Glomerular visceral epithelial cell (primary cell): ENCODE data around the gene THBS1.

ENCODE experiments used
- DNase-seq: peaks from one replicate; pipeline ENCODE4 v3.0.0-alpha.2; 2016; ENCODE audit errors: extremely low spot score

THBS1 gene

GRCh38 chr15:39573844-39574243, 7.0 kb upstream of the THBS1 start:
- DNase-seq = no peak

- no peak for DNase-seq
These were observed 6.5 kb upstream of the THBS1 start for GRCh38 chr15:39574427-39574826.

- DNase-seq = no peak
These were observed 5.7 kb upstream of the THBS1 start for GRCh38 chr15:39575180-39575579.

- DNase-seq = peak; percentile 35
These were observed 1.9 kb upstream of the THBS1 start for GRCh38 chr15:39578851-39579486.

GRCh38 chr15:39579487-39580116, 1.3 kb upstream of the THBS1 start:
- DNase-seq = peak; percentile 93

- peak; percentile 96 for DNase-seq
These were observed 778 bp upstream of the THBS1 start for GRCh38 chr15:39580117-39580484.

- no peak for DNase-seq
These were observed 438 bp downstream of the THBS1 start for GRCh38 chr15:39581242-39581792.

GRCh38 chr15:39581793-39582285, 960 bp downstream of the THBS1 start:
- DNase-seq = peak; percentile 66

- DNase-seq = peak; percentile 66
These were observed 1.6 kb downstream of the THBS1 start for GRCh38 chr15:39582286-39582976.

GRCh38 chr15:39582977-39583595, 2.2 kb downstream of the THBS1 start:
- DNase-seq = no peak

- DNase-seq = peak; percentile 70
These were observed 2.9 kb downstream of the THBS1 start for GRCh38 chr15:39583596-39584265.

- DNase-seq = no peak
These were observed 3.4 kb downstream of the THBS1 start for GRCh38 chr15:39584266-39584659.

- peak; percentile 34 for DNase-seq
These were observed 3.9 kb downstream of the THBS1 start for GRCh38 chr15:39584662-39585388.

- DNase-seq = peak; percentile 42
These were observed 4.5 kb downstream of the THBS1 start for GRCh38 chr15:39585389-39585841.

GRCh38 chr15:39585871-39586301, 5.0 kb downstream of the THBS1 start:
- DNase-seq = peak; percentile 25

- DNase-seq = peak; percentile 54
These were observed 5.7 kb downstream of the THBS1 start for GRCh38 chr15:39586387-39587095.

GRCh38 chr15:39587096-39587721, 6.3 kb downstream of the THBS1 start:
- peak; percentile 34 for DNase-seq

- DNase-seq = peak; percentile 51
These were observed 7.1 kb downstream of the THBS1 start for GRCh38 chr15:39587731-39588530.
